Right renal cortex interstitium (tissue), 3 donors: Measurements from ENCODE around the gene MSANTD1. TPM values are rescaled to one million over a fixed set of nuclear protein-coding genes. Genes with fewer than 3 reads are reported as not detected.
A peak's percentile ranks its signal among the peaks of the same experiment; 100 is the strongest.

ENCODE experiments used
- DNase-seq, 3 donors: peaks; one replicate each; pipeline ENCODE4 v3.0.0-alpha.2; 2013; ENCODE audit warnings: low read depth in 3 of 3, low spot score in 2 of 3
- polyA plus RNA-seq, 3 donors: library from polyadenylated mRNA; unstranded; fragments of 120-200 nt; gene quantifications; one replicate each; pipeline ENCODE4 v1.2.1, GENCODE V29; 2013; ENCODE audit not compliant: insufficient read length in 3 of 3

MSANTD1 gene
- polyA plus RNA-seq, 3 donors = 0.29 to 0.42 (median 0.35) TPM

- DNase-seq = no peak
Observed at GRCh38 chr4:3286335-3287175, 37.6 kb downstream of the MSANTD1 start.

DNA sequence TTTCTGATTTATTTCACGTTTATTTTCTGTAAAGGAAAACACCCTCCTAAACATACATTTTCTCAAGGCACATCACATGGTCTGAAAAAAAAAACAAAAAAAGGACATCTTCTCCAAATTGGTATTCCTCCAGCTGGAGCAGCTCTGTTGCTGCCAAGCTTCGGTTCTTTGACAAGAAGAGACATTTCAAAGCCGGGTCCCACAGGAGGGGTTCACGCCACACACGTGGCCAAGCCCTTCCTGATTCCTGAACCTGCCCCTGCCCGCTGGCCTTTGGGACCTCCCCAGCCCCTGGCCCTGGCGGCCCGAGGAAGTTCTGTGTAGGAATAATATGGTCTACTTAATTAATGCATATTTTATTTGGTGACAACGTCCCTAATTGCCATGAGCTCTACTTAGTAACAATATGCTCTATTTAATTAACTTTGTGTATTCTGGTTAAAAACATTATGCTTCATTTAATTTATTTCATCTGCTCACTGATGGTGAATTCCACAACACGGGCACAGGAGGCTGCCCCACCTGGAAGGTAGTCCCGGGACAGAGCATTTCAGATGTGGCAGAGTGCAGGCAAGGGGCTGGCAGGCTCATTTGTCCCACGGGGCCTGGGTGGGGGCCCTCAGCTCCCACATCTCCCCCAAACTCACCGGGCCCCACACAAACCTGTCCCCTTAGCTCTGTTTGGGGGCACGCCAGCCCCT lies 38.5 kb downstream of the MSANTD1 start:
- DNase-seq = no peak

DNA sequence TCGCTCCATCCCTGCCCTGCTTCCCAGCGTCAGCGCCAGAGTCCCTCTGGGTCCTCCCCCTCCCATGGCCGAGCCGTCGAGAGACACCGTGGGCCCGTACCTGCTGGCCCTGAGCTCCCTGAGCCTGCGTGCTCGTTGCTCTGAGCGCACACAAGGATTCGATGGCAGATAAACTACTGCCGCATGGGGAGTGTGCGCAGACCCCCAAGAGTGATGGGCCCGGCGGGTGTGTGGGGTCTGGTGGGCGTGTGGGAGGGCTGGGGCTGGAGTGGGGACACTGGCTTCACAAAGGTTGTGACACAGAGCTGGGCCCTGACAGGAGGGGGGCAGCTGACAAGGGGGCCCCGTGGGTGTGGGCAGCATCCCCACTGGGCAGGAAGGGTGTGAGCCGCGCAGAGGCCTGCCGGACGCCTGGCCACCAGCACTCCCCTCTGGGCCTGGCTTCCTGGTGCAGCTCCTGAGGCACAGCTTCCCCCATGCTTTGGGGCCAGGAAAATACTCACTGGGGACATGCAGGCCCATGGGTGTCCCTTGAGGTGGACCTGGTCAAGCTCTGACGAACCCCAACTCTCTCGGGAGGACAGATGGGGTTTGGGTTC lies 39.1 kb downstream of the MSANTD1 start:
- DNase-seq = no peak

- no peak for DNase-seq
Observed at GRCh38 chr4:3288571-3289094, 39.7 kb downstream of the MSANTD1 start.

DNA sequence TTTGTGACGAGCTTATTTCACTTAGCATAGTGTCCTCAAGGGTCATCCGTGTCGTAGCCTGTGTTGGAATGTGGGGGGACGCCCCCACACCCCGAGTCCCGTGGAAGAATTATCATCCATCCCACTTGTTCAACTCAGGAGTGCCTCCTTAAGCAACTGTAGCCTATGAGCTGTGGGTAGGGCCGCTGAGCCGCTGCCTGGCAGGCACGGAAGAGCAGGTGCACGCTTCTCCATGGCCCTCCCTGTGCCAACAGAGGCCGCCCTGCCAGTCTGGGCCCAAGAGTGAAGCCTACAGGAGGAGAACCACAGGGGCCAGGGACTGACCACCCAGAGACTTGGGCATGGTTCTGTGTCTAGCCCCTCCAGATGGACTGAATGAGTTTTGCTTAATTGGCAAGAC lies 41.5 kb downstream of the MSANTD1 start:
- DNase-seq = no peak

GRCh38 chr4:3290889-3291321 lies 41.9 kb downstream of the MSANTD1 start:
- DNase-seq = no peak

GRCh38 chr4:3291411-3291968 lies 42.5 kb downstream of the MSANTD1 start:
- DNase-seq = no peak

- DNase-seq = no peak
Observed at GRCh38 chr4:3291969-3292570, 43.1 kb downstream of the MSANTD1 start.

GRCh38 chr4:3292571-3293400 lies 43.8 kb downstream of the MSANTD1 start, which contains the start of gene RGS12:
Gene RGS12, plus strand, starts transcription at chr4:3293021. Its CDS starts 23,150 bp downstream, at chr4:3316171.
- DNase-seq = peak; percentile 52 to 83 (median 76)

GRCh38 chr4:3293401-3294391 lies 44.7 kb downstream of the MSANTD1 start:
- no peak for DNase-seq

DNA sequence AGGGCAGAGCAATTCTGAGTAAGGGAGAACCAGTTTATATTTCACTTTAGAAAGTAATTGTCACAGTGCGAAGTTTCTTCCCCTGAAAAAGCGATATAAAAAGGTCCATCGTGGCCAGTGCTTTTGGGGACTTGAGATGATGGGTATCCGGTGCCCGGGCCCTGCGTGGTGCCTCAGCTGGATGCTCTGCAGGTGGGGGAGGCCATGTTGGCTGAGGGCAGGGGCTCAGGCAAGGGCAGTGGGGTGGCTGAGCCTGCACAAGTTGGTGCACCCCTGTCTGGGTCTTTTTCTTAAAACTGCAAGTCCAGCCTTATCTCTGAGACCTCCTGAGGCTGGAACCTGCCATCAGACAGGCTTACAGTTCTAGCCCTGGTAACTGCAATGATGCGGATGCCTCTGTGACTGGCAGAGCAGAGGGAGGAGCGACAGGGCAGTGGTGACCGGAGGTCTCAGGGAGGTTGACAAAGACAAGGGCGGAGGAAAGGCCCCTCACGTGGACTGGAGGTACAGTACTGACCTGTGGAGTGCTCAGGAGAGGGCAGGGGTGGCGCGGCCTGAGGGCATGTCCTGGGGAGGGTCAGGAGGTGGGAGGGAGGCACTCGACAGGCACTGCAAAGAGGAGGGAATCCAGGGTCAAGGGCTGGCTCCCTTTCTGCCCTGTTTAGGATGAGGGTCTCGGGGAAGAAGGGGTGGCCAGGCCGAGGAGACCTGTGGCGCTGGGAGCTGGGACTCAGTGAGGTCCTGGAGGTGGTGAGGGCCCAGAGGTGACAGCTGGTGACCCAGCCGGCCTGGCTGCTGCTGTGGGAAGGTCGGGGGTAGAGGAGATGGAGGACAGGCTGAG lies 45.7 kb downstream of the MSANTD1 start:
- no peak for DNase-seq

DNA sequence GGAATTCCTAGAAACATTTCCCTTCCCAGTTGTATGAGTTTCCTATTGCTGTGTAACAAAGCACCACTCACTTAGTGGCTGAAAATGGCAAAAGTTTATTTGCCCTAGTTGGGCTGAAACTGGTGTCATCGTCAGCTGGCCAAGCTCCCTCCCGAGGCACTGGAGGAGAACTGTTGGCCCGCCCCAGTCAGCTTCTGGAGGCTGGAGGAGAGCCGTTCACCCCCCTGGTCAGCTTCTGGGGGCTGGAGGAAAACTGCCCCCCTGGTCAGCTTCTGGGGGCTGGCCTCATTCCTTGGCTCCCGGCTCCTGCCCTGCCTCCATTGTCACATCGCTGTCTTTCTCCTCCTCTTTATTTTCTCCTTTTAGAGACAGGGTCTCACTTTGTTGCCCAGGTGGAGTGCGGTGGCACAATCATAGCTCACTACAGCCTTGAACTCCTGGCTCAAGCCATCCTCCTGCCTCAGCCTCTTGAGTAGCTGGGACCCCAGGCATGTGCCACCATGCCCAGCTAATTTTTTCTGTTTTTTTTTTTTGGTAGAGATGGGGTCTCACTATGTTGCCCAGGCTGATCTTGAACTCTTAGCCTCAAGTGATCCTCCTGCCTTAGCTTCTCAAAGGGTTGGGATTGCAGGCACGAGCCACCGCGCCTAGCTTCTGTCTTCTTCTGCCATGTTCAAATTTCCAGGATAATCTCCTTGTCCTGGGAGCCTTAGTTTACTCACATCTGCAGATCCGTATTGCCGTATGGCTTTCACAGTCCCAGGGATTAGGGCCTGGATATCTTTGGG lies 47.1 kb downstream of the MSANTD1 start:
- DNase-seq = no peak

- no peak for DNase-seq
Observed at GRCh38 chr4:3296651-3297050, 47.7 kb downstream of the MSANTD1 start.

GRCh38 chr4:3297066-3297859 lies 48.3 kb downstream of the MSANTD1 start:
- DNase-seq = no peak

- DNase-seq = no peak
Observed at GRCh38 chr4:3299122-3299975, 50.4 kb downstream of the MSANTD1 start.
